NCI-H446 treated with DMSO at 0.1 percent for 48 hours (cell line): ENCODE data around the gene MFNG.
"Not testable (repeated sequence)": the region's sequence is repeated elsewhere in the genome, so short reads cannot be mapped to it uniquely, and the experiment has no call there.

Experiments used
- DNase-seq: peaks from one replicate; lab custom pipeline; 2025; lab: John Stamatoyannopoulos, UW

MFNG gene

DNA sequence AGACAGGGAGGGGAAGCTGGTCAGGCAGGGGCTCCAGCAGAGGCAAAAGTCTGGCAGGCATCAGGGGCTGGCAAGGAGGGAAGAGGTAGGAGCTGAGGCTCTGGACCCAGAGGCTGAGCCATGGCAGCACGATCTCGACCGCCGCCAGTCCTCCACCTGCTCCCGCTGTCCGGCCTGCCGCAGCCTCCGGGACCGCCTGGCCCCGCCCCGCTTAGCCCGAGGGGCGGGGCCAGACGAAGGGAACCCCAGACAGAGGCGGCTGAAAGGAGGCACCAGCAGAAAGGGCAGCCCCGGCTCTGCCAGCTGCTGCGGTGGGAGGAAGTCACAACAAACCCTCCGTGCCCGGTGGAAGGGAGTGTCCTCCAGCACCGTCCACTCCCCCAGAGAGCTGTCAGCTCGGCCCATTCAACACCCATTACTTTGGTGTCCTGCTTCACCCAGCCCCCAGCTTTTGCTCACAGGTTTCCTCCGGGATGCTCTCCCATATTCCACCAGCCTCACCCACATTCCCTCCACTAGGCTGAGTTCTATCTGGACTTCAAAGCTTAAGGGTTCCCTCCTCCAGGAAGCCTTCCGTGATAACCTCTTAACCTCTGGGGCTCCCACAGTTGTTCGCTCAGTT, at the start of gene MFNG:
MFNG (minus strand) TSS at position 161 of the 622 bp plus-strand sequence. CDS start 207 bp downstream, outside the sequence.
- no peak for DNase-seq

DNA sequence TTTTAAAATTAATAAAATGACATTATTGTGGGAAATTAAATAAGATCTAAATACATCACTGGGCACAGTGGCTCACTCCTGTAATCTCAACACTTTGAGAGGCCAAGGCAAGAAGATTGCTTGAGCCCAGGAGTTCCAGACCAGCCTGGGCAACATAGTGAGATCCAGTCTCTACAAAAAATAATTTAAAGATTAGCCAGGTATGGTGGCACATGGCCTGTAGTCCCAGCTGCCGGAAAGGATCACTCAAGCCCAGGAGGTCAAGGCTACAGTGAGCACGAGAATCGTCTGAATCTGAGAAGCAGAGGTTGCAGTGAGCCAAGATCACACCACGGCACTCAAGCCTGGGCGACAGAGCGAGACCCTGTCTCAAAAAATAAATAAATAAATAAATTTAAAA, 49.0 kb upstream of the MFNG start:
- DNase-seq, result no peak

DNA sequence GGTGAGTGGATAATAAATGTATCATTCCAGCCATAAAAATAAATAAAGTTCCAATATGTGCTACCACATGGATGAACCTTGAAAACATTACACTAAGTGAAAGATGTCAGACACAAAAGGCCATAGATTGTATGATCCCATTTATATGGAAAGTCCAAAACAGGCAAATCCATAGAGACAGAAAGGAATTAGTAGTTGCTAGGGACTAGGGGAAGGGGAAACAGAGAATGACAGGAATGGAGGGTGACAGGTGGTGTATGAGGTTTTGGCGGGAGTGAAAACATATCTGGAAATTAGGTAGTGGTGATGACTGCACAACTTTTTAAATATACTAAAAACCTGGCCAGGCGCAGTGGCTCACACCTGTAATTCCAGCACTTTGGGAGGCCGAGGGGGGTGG, 48.3 kb upstream of the MFNG start:
- no peak for DNase-seq

DNA sequence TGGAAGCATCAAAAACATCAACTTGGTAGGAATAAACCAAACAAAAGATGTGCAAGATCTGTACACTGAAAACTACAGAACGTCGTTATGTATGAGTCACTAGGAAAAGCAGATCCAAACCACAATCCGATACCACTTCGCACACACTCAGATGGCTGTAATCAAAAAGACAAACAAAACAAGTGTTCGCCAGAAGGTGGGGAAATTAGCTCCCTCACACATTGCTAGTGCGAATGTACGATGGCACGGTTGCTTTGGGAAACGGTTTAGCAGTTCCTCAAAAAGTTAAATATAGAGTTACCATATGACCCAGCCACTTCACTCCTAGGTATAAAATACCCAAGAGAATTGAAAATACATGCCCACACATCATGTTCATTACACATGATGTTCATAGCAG, 47.8 kb upstream of the MFNG start:
- peak; percentile 30 for DNase-seq

GRCh38 chr22:37529652-37530345, 43.6 kb upstream of the MFNG start:
- no peak for DNase-seq

- not testable (repeated sequence) for DNase-seq
These were observed 41.8 kb upstream of the MFNG start for GRCh38 chr22:37527952-37528351.

DNA sequence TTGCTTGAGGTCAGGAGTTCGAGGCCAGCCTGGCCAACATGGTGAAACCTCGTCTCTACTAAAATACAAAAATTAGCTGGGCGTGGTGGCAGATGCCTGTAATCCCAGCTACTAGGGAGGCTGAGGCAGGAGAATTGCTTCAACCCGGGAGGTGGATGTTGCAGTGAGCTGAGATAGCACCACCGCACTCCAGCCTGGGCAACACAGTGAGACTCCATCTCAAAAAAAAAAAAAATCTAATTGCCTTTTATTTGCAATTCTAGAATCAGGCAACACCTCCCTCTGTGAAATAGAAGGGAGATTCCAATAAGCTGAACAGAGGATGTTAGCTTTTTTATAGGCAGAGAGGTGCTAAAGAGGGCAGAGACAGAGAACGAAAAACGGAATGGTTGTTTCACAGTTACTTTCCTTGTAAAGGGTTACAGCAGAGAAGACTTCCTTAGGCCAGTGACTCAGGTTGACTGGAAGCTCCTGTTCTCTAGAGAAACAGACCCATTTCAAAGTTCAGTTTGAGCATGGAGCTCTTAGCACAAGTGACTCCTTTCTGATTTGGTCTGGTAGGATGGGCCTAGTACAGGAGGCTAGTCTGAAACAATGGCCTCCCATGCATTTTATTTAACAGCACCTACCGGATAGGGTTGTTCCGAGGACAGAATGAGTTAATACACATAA, 41.0 kb upstream of the MFNG start:
- not testable (repeated sequence) for DNase-seq

DNA sequence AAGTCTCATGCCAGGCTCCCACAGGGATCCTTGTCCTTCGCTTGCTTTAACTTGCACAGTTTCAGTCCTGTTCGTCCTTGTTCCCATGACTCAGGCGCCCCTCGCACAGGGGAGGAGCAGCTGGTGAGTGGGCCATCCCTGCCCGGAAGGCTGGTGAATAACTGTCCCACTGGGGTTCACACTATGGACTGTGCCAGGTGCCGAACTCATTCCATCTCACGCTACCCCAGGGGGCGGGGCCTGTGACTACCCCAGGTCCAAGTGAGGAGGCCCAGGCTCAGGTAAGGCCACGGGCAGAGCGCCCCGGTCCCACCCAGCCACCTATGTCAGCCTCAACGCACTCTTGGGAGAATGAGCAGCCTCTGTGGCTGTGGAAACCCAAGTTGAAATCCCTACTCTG, 40.2 kb upstream of the MFNG start:
- no peak for DNase-seq

DNA sequence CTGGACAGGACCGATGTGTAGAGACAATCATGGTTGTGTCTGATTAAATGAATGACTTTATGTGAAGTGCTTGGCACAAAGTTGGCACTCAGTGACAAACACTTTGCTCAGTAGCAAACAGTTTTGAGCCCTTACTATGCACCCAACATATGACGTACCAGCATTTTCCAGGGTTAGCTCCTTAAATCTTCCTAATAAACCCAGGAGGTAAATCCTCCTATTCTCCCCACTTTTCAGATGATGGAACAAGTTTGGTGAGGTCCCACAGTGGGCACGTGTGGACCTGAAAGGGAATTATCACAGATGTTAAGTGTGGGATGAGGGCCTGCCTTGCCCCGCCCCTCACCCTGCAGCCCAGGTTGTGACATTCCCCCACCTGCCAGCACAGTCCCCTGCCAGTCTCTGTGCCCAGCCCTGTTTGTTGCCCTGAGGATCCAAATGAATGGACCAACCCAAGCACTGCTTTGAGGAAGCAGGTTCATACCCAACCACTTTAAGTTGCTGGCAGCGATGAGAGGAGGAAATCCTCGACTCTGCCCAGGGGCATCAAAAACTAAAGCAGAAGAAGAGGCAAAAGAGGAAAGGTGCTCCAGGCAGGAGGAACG, 39.7 kb upstream of the MFNG start:
- no peak for DNase-seq

DNA sequence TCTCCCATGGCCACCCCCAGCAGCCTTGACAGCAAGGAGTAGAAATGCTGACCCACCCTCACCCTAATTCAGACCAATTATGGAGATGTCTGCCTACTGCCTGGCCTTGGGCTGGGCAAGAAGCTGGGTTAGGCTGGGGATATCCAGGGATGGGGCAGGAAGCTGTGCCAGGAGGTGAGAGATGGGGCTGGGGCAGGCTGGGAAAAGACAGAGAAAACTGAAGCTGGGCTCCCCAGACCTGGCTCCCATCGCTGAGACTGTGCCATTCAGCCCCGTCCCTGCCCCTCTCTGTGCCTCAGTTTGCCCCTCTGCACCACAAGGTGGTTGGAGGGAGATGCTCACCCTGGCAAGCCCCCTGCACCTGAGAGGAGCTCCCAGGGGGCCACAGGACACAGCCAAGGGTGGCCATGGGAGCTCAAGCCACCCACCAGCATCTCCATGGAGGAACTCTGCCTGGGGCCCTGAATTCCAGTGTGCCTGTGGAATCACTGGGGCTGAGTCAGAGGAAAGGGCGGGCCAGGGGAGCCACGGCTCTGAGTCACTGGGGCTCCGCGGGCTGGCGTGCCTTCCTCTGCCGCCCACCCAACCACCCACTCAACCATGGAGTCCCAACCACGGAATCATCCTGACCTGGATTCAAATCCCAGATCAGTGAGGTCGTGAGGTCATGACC, 39.0 kb upstream of the MFNG start:
- DNase-seq, result no peak

- no peak for DNase-seq
These were observed 36.3 kb upstream of the MFNG start for GRCh38 chr22:37522482-37522881.

DNA sequence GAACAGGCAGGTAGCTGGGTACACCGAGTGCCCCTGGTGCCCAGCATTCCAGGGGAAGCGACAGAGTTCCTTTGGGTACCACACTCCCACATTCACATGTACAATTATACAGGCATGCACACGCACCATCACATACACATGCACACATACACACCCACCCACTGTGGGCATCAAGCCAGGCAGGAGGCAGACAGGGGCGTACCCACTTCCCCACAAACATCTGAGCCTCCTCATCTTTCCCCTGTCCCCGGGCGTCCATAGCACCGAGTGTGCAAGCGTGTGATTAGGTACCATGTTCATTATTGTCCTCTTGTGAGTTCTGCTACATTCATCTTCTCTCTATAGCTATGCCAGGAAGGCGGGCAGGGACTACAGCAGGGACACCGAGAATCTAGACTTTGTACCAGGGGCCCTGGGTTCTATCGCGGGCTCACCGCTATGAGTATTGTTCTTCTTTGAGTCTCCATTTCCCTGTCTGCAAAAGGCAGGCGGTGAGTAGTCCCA, 35.1 kb upstream of the MFNG start:
- no peak for DNase-seq

DNA sequence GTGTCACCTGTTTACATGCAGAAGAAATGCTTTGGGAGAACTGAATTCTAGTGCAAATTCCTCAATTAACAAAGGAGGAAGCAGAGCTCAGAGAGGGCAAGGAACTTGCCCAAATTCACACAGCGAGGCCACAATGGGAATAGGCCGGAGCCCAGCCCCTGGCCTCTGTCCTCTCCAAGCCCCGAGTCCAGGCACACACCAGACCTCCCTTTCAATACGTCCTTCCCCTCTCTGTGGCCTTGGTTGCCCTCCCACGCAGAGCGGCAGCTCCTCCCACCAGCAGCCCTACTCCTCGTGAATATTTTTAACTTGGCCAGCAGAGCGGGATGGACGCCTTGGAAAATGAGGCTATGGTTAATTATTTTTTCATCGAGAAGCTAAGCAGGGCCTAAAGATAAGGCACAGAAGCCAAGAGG, 34.6 kb upstream of the MFNG start:
- DNase-seq, result no peak

DNA sequence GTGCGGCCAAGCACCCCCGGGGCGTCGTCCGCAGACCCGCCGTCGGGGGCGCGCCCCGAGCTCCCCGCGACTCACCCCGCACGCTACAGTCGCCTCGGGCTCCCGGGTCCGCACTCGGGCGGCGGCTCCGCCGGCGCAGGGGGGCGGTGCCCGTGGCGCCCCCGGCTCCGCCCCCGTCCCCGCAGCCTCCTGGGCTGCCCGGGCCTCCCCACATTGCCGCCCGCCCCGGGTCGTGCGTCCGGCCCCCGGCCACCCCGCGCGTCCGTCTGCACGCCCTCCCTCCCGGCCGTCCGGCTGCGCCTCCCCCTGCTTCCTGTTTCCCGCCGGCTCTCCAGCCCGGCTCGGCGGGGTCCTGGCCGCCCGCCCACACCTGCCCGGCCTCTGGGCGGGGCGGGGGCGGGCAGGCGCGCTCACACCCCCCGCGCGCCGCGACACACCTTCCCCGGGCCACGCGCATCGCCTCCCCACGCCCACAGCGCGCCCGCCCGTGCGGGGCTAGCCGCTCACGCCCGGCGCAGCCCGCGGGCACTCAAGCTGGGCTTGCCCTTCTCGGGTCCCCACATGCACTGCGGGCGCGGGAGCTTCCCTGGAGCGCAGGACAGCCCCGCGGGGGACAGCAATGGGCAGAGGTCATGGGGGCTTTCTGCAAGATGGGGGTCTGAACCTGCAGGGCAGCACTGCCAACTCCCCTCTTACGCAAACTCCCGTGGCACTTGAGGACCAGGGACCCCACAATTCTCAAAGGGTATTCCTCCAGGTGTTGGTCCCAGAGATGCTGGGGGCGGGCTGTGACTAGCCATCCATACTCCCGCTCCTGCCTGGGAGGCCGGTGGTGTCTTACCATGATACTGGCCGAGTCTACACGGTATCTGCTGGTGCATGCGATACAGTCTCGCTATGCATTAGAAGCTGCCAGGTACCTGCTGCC, 33.3 kb upstream of the MFNG start, which contains the start of gene CARD10:
CARD10 (minus strand) TSS at position 148 of the 928 bp plus-strand sequence. CDS start 215 bp downstream, outside the sequence.
- no peak for DNase-seq

- DNase-seq, result no peak
These were observed 32.5 kb upstream of the MFNG start for GRCh38 chr22:37518509-37519267.

- DNase-seq, result no peak
These were observed 31.8 kb upstream of the MFNG start for GRCh38 chr22:37517826-37518450.

DNA sequence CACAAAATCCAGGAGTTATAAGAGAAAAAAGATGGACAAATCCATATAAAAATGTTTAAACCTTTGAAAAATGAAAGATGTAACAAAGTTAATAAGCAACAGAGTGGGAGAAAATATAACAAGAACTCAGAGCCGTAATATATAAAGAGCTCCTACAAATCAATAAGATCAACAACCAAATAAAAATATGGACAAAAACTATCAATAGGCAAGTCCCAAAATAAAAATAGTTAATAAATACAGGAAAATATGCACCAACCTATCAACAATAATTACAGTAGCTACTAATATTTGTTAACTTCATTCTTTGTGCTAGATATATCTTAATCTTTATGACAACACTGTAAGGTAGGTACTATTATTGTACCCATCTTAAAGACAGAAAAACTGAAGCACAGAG, 30.3 kb upstream of the MFNG start:
- no peak for DNase-seq

- DNase-seq, result no peak
These were observed 29.7 kb upstream of the MFNG start for GRCh38 chr22:37515901-37516300.

- no peak for DNase-seq
These were observed 28.4 kb upstream of the MFNG start for GRCh38 chr22:37514526-37515051.
